Measurements from ENCODE around the gene GAL3ST2.

GAL3ST2 gene

DNA sequence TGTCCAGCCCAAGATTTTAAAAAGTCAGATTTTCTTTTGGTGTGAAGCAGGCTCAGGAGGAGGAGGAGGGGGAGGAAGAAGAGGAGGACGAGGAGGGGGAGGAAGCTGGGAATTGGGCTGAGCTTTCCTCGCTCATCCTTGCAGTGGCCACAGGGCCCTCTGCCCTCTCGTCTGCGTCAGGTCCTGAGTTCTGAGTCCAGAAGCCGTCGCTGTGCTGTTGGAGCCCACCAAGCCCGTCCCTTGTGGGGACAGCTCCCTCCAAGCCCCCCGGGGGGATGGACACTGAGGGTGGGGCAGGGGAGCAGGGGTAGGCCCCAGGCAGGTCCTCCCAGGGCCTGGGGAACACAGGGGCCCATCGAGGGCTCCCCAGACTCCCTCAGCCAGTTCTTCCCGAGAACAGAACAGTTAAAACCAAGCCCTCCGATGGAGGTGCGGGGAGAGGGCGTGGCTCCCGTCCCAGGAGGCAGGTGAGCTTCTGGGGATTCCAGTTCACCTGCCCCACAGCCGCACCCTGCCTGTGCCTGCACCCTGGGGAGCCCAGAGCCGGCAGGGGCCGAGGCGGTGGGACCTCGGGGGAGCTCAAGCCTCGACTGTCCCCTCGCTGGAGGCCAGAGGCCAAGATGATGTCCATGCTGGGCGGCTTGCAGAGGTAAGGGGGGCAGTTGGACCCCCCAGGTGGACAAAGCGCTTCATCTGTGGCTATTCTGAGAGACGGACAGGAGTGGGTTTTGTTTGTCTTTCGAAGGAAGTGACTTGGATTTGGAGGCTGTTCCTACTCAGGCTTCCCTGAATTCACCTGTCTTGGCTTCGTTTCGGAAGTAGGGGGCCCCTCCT, at the start of gene GAL3ST2:
TSS of gene GAL3ST2 (plus strand) at position 487 of the 834 bp plus-strand sequence. CDS start at position 621, 134 bp downstream.
- Histone ChIP-seq H3K4me3 (replicated peaks; ENCODE audit: low read depth, low read length) (no peak within 1 kb of the TSS), H3K36me3 (ENCODE audit: control insufficient read depth, insufficient read depth, low read length) (no peaks in the 10 kb centered on the region), H3K27me3 (replicated peaks; ENCODE audit: control insufficient read depth, insufficient read depth, low read length) (no peaks in the 10 kb centered on the region; the same call in 1 of the 2 replicates)
- no peak for DNase-seq (ENCODE audit: extremely low read depth, insufficient read length)
- TF ChIP-seq, protein P1, sequence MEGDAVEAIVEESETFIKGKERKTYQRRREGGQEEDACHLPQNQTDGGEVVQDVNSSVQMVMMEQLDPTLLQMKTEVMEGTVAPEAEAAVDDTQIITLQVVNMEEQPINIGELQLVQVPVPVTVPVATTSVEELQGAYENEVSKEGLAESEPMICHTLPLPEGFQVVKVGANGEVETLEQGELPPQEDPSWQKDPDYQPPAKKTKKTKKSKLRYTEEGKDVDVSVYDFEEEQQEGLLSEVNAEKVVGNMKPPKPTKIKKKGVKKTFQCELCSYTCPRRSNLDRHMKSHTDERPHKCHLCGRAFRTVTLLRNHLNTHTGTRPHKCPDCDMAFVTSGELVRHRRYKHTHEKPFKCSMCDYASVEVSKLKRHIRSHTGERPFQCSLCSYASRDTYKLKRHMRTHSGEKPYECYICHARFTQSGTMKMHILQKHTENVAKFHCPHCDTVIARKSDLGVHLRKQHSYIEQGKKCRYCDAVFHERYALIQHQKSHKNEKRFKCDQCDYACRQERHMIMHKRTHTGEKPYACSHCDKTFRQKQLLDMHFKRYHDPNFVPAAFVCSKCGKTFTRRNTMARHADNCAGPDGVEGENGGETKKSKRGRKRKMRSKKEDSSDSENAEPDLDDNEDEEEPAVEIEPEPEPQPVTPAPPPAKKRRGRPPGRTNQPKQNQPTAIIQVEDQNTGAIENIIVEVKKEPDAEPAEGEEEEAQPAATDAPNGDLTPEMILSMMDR (IDR thresholded peaks at IDR 0.05; ENCODE audit: insufficient read depth, low read length, poor library complexity, severe bottlenecking): no peak

DNA sequence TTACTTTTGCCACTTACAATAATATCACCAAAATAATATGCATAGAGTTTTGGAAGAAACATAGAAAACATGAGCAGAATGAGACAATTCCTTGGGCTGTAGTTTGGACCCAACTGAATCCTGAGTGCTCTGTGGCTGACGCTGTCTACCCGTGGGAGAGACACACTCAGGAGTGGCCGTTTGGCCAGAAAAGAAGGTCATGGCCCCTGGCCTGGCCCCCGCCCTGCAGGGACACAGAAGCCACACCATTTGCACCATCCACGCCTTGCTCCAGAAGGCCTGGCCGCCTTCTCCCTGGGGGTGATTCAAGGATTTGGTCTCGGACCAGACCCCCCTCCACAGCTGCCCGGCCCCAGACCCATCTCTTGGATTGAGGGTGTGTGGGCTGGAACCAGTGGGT, 48.6 kb upstream of the GAL3ST2 start:
- TF ChIP-seq, protein P1 (IDR thresholded peaks at IDR 0.05; ENCODE audit: insufficient read depth, low read length, poor library complexity, severe bottlenecking): no peak
- Histone ChIP-seq H3K27me3 (replicated peaks; ENCODE audit: control insufficient read depth, insufficient read depth, low read length) (no peaks in the 10 kb centered on the region), H3K4me3 (replicated peaks; ENCODE audit: low read depth, low read length) (no peak overlapping the region), H3K36me3 (ENCODE audit: control insufficient read depth, insufficient read depth, low read length) (peaks cover 5% of the 10 kb centered on the region)
- no peak for DNase-seq (ENCODE audit: extremely low read depth, insufficient read length)

DNA sequence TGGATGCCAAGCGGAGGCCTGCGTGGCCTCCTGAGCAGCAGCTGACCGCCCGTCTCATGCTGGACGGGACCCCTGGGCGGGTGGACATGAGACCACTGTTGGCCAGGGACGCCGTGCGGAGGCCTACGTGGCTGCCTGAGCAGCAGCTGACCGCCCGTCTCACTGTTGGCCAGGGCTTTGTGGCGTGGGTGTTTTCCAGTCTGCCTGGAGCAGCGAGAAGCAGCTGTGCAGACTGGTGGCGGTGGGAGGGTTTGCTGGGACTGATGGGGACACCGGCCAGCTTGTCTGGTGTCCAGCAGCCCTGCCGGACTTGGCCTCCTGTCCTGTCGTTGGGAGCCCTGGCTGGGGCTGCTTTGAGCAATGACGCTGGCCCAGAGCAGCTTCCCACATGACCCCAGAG, 48.0 kb upstream of the GAL3ST2 start:
- Histone ChIP-seq H3K4me3 (replicated peaks; ENCODE audit: low read depth, low read length) (no peak overlapping the region), H3K27me3 (replicated peaks; ENCODE audit: control insufficient read depth, insufficient read depth, low read length) (no peaks in the 10 kb centered on the region), H3K36me3 (ENCODE audit: control insufficient read depth, insufficient read depth, low read length) (peaks cover 2% of the 10 kb centered on the region)
- TF ChIP-seq, protein P1 (IDR thresholded peaks at IDR 0.05; ENCODE audit: insufficient read depth, low read length, poor library complexity, severe bottlenecking): no peak
- no peak for DNase-seq (ENCODE audit: extremely low read depth, insufficient read length)

DNA sequence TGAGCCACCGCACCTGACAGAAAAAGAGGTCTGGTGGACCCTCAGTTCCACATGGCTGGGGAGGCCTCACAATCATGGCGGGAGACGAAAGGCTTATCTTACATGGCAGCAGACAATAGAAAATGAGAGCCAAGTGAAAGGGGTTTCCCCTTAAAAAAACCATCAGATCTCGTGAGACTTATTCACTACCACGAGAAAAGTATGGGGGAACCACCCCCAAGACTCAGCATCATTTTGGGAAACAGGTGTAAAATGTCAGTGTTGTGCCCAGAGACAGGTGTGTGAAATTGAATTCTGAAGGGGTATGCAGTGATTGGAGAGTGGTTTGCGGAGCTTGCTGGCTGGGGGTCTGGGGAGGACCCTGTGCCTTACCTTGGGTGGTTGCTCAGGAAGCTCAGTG, 46.8 kb upstream of the GAL3ST2 start:
- TF ChIP-seq, protein P1 (IDR thresholded peaks at IDR 0.05; ENCODE audit: insufficient read depth, low read length, poor library complexity, severe bottlenecking): no peak
- H3K4me3 ChIP-seq (replicated peaks; ENCODE audit: low read depth, low read length): no peak overlapping the region
- no peaks in the 10 kb centered on the region for H3K36me3 ChIP-seq (ENCODE audit: control insufficient read depth, insufficient read depth, low read length)
- DNase-seq (ENCODE audit: extremely low read depth, insufficient read length): no peak
- H3K27me3 ChIP-seq (replicated peaks; ENCODE audit: control insufficient read depth, insufficient read depth, low read length): no peaks in the 10 kb centered on the region

DNA sequence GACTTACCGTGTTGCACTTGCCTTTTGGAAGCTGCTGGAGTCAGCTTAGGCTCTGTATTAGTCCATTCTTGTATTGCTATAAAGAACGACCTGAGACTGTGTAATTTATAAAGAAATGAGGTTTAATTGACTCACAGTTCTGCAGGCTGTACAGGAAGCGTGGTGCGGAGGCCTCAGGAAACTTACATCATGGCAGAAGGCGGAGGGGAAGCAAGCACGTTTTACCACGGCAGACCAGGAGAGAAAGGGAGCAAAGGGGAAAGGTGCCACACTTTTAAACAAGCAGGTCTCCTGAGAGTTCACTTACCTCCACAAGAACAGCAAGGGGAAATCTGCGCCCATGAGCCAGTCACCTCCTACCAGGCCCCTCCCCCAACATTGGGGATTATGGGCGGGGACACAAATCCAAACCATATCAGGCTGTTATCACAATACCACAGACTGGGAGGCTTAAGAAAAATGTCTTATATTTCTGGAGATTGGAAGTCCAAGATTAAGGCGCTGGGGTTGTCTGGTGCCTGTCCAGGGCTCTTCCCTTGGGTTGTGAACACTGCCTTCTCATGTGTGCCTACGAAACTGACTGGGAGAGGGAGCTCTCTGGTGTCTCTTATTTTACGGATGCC, 45.8 kb upstream of the GAL3ST2 start:
- TF ChIP-seq, protein P1 (IDR thresholded peaks at IDR 0.05; ENCODE audit: insufficient read depth, low read length, poor library complexity, severe bottlenecking): no peak
- H3K27me3 ChIP-seq (replicated peaks; ENCODE audit: control insufficient read depth, insufficient read depth, low read length): no peaks in the 10 kb centered on the region
- no peak overlapping the region for H3K4me3 ChIP-seq (replicated peaks; ENCODE audit: low read depth, low read length)
- no peak for DNase-seq (ENCODE audit: extremely low read depth, insufficient read length)
- no peaks in the 10 kb centered on the region for H3K36me3 ChIP-seq (ENCODE audit: control insufficient read depth, insufficient read depth, low read length)
